ENCODE data around the gene KCNMB2.

Gene KCNMB2

DNA sequence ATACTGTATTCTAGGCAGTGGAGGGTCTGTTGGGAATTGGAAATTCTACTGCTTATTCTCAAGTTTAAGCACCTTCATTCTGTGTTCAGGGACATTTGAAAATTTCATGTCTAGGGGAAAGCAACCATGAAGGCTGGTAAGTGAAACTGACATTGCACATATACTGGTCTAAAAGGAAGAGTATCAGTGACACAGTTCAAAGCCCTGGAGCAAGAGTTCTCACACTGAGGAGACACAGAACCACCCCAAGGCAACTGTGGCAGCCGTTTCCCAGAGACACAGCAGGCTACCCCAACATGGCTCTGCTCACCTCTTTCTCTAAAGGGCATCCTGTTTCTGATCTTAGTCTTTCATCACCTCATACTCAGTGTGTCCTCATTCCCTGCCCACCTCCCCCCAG, 67.5 kb downstream of the KCNMB2 start:
- Mint-ChIP-seq H3K4me1 (no peaks in the 10 kb centered on the region), H3K36me3 (ENCODE audit: low read depth) (no peaks in the 10 kb centered on the region), H3K9me3 (peaks cover 3% of the 10 kb centered on the region), H3K4me3 (no peak overlapping the region), H3K27ac (no peak overlapping the region), H3K27me3 (ENCODE audit: low read depth) (no peaks in the 10 kb centered on the region)
- TF ChIP-seq, protein P1, sequence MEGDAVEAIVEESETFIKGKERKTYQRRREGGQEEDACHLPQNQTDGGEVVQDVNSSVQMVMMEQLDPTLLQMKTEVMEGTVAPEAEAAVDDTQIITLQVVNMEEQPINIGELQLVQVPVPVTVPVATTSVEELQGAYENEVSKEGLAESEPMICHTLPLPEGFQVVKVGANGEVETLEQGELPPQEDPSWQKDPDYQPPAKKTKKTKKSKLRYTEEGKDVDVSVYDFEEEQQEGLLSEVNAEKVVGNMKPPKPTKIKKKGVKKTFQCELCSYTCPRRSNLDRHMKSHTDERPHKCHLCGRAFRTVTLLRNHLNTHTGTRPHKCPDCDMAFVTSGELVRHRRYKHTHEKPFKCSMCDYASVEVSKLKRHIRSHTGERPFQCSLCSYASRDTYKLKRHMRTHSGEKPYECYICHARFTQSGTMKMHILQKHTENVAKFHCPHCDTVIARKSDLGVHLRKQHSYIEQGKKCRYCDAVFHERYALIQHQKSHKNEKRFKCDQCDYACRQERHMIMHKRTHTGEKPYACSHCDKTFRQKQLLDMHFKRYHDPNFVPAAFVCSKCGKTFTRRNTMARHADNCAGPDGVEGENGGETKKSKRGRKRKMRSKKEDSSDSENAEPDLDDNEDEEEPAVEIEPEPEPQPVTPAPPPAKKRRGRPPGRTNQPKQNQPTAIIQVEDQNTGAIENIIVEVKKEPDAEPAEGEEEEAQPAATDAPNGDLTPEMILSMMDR (IDR thresholded peaks at IDR 0.05; ENCODE audit: unreplicated experiment in 3 of 3): no peak

DNA sequence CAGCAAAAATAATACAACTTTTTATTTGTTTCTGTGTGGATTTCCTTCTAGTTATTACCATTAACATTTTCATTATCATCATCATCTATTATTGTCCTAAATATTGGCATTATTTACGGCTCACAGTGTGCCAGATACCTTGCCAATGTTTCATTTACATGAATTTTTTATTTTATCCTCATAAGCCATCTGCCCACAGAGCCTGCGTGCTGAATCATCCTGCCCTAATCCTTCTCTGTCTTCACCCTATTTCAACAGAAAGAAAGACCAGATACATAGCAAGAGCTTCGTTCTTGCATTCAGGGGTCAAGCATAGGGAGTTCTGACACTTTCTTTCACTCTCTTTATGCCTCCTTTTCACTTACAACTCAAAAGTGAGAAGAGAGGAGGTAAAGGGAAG, 82.0 kb downstream of the KCNMB2 start:
- Mint-ChIP-seq H3K4me1 (peaks cover 12% of the 10 kb centered on the region), H3K9me3 (peaks cover 11% of the 10 kb centered on the region), H3K4me3 (no peak overlapping the region), H3K27me3 (ENCODE audit: low read depth) (no peaks in the 10 kb centered on the region), H3K27ac (peak overlapping the region in 1 of 3 experiments; percentile 21), H3K36me3 (ENCODE audit: low read depth) (no peaks in the 10 kb centered on the region)
- TF ChIP-seq, protein P1 (IDR thresholded peaks at IDR 0.05; ENCODE audit: unreplicated experiment in 3 of 3): no peak

DNA sequence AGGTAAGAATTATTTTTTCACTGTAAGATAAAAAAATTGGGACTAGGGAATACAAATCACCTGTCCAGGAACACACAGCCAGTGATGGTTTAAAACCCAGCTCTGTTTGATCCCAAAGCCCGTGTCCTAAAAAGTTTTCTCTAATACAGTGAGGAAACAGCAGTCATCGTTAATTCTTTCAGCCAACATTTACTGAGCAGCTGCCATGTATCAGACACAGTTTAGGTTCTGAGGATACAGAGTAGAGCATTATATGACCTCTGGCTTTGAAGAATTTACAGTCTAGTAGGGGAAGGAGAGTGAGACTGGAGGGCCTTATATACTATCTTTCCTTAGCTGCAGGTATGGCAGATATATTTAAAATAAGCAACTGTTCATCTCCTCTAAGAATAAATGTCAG, 82.7 kb downstream of the KCNMB2 start:
- H3K9me3 Mint-ChIP-seq: peaks cover 4% of the 10 kb centered on the region
- no peaks in the 10 kb centered on the region for H3K27me3 Mint-ChIP-seq (ENCODE audit: low read depth)
- peak overlapping the region; percentile 3 to 59 (median 21) for H3K27ac Mint-ChIP-seq
- H3K4me1 Mint-ChIP-seq: peaks cover 12% of the 10 kb centered on the region
- no peak overlapping the region for H3K4me3 Mint-ChIP-seq
- no peaks in the 10 kb centered on the region for H3K36me3 Mint-ChIP-seq (ENCODE audit: low read depth)
- TF ChIP-seq, protein P1 (IDR thresholded peaks at IDR 0.05; ENCODE audit: unreplicated experiment in 3 of 3): no peak

DNA sequence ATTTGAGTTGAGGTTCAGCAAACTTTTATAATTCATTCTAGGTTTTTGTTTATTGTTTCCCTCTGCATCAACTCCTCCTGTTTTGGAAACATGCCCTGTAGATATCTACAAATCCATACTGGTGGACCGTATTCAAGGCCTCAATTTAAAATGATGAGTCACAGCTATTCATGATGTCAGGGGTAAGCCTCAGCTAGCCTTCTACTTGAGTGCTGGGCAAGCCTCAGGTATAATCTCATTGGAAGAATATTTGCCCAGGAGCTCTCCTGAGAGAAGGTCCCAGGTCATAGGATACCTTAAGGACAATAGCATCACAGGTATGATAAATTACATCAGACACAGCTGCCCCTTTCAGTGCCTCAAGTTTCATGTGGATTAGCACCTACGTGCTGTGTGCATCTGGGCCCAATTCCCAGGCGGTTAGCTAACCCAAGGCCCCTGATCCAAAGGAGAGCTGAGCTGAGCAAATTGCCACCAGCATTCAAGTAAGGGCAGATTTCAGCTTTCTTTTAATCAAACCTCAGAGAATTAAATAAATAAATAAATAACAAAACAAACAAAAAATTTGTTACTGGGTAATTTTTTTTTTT, 87.5 kb downstream of the KCNMB2 start:
- Mint-ChIP-seq H3K4me1 (peaks cover 4% of the 10 kb centered on the region), H3K27ac (no peak overlapping the region), H3K9me3 (no peaks in the 10 kb centered on the region), H3K27me3 (ENCODE audit: low read depth) (no peaks in the 10 kb centered on the region), H3K4me3 (no peak overlapping the region), H3K36me3 (ENCODE audit: low read depth) (no peaks in the 10 kb centered on the region)
- TF ChIP-seq, protein P1 (IDR thresholded peaks at IDR 0.05; ENCODE audit: unreplicated experiment in 3 of 3): no peak

DNA sequence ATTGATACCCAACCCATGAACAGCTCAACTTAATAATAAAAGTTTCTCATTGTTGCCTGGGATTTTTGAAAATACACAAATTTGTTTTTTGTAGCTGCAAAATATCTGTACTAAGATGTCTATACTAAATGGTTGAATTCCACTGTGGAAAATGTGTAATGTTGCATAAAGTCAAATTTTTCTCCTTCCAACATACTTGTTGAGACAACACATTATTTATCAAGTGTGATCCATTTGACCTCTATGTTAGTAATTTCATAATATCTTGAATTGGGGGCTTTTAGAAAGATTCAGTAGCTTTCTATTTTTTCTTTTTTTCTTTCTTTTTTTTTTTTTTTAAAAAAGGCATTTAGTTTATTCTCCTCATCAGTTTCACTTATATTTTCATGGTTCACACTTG, 88.0 kb downstream of the KCNMB2 start:
- Mint-ChIP-seq H3K27ac (no peak overlapping the region), H3K36me3 (ENCODE audit: low read depth) (no peaks in the 10 kb centered on the region), H3K27me3 (ENCODE audit: low read depth) (no peaks in the 10 kb centered on the region), H3K9me3 (no peaks in the 10 kb centered on the region), H3K4me3 (no peak overlapping the region), H3K4me1 (no peaks in the 10 kb centered on the region)
- TF ChIP-seq, protein P1 (IDR thresholded peaks at IDR 0.05; ENCODE audit: unreplicated experiment in 3 of 3): no peak

DNA sequence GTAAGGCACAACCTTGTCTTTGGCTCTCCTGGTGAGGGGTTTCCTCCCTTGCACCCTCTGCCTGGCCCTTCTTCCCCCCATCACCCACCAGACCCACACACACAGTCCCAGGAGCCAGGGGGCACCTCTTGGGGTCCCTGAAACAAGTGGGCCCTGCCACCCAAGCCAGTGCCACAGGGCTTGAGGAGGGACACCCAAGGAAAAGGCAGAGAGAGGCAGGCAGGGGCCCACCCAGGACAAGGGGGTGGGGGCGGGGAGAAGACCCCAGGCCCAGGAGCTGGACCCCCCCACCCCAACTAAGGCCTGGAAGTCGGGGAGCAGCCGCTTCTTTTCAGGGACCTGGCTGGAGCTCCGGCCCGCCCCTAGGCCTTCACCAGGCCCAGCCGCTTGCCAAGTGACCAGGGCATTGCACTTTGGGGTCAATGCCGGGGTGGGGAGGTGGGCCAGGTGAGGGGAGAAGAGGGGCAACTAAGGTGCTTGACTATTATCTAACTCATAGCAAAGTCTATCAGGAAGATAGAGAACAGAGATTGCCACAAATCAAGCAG, 88.9 kb downstream of the KCNMB2 start:
- no peaks in the 10 kb centered on the region for H3K4me1 Mint-ChIP-seq
- H3K4me3 Mint-ChIP-seq: no peak overlapping the region
- TF ChIP-seq, protein P1 (IDR thresholded peaks at IDR 0.05; ENCODE audit: unreplicated experiment in 3 of 3): no peak
- no peaks in the 10 kb centered on the region for H3K9me3 Mint-ChIP-seq
- H3K27ac Mint-ChIP-seq: no peak overlapping the region
- no peaks in the 10 kb centered on the region for H3K36me3 Mint-ChIP-seq (ENCODE audit: low read depth)
- no peaks in the 10 kb centered on the region for H3K27me3 Mint-ChIP-seq (ENCODE audit: low read depth)
